Hepatocyte (in vitro differentiated cells): Measurements from ENCODE around the gene STARD13.

Source experiments
- CTCF ChIP-seq: fragments of 200-600 bp; sonication (generic); IDR thresholded peaks from 2 replicates; pipeline ENCODE4 v1.5.1; 2016; ENCODE audit warnings: antibody characterized with exemption, mild to moderate bottlenecking; ENCODE audit not compliant: poor library complexity
- EZH2 ChIP-seq: fragments of 200-600 bp; sonication (generic); IDR thresholded peaks from 2 replicates; pipeline ENCODE4 v1.6.1; 2016; ENCODE audit warnings: antibody characterized with exemption, mild to moderate bottlenecking, borderline replicate concordance

- no peak for TF ChIP-seq CTCF
- TF ChIP-seq EZH2 = no peak
These were observed 55.2 kb downstream of the STARD13 start for GRCh38 chr13:33230178-33230881.
